ENCODE measurements around the gene ACOX3. TPM values are rescaled to one million over a fixed set of nuclear protein-coding genes. Genes with fewer than 3 reads are reported as not detected.

ACOX3 gene
- total and polyA plus RNA-seq, 10 of the 15 experiments (the other 5 are each of a cell fraction or from before 2014, with no cell fraction given), result 2.0 to 24.5 (median 14.0) TPM

- ChIA-PET POLR2A (no interaction called here), RAD21 (ENCODE audit: unreplicated experiment) (no interaction called here), SMC1A (ENCODE audit: uncharacterized antibody, unreplicated experiment) (no interaction called here), CTCF (no interaction called here)
- no peaks in the 10 kb centered on the region for H3K79me2 ChIP-seq (ENCODE audit: control insufficient read depth, insufficient read depth, low read length)
- no peak overlapping the region for H3K27ac ChIP-seq (ENCODE audit: control insufficient read depth, insufficient read depth)
- intact Hi-C loops (cut with micrococcal nuclease; ENCODE audit: unreplicated experiment), result no loop called here
- BruUV-seq (replicated peaks), result no TSS peak
- no peaks in the 10 kb centered on the region for H4K20me1 ChIP-seq (ENCODE audit: control insufficient read depth, insufficient read depth)
- FAIRE-seq, result no peak
- no peaks in the 10 kb centered on the region for H3K4me1 ChIP-seq (ENCODE audit: control insufficient read depth, insufficient read depth, low read length)
- WGBS (ENCODE audit: insufficient coverage, insufficient replicate concordance, low lambda C conversion rate, missing lambda C conversion rate), result 38% methylated on average over 8 of the region's 8 CpGs
- no peak overlapping the region for H2AFZ ChIP-seq (ENCODE audit: control insufficient read depth, low read depth, low read length)
- ATAC-seq, result no peak
- H3K27me3 ChIP-seq (replicated peaks in 1 of 2; ENCODE audit: control insufficient read depth in 2 of 2, insufficient read depth in 2 of 2, low read length in 1 of 2), result no peaks in the 10 kb centered on the region
- H3K9me3 ChIP-seq (replicated peaks; ENCODE audit: control insufficient read depth, insufficient read depth, low read length), result no peaks in the 10 kb centered on the region; the same call in 2 of the 3 replicates
- DNase-seq (ENCODE audit: low read depth, low spot score), result no peak
- H3K4me2 ChIP-seq (ENCODE audit: control insufficient read depth, insufficient read depth), result no peak overlapping the region
- in situ Hi-C loops (cut with MboI), result no loop called here
- no peak overlapping the region for H3K9ac ChIP-seq (ENCODE audit: control insufficient read depth, insufficient read depth, low read length)
- H3K36me3 ChIP-seq (ENCODE audit: control insufficient read depth in 2 of 2, insufficient read depth in 2 of 2, low read length in 1 of 2), result no peaks in the 10 kb centered on the region
- no peak overlapping the region for H3K4me3 ChIP-seq
- TF ChIP-seq FOXK2 (IDR thresholded peaks at IDR 0.05) (no peak), NBN (IDR thresholded peaks at IDR 0.05) (no peak), CHD2 (IDR thresholded peaks at IDR 0.05; ENCODE audit: borderline replicate concordance, low read depth, low read length) (no peak), RFX5 (IDR thresholded peaks at IDR 0.05; ENCODE audit: low read depth, low read length) (no peak), PAX8 (IDR thresholded peaks at IDR 0.05) (no peak), USF1 (IDR thresholded peaks at IDR 0.05; ENCODE audit: borderline replicate concordance, extremely low read length, insufficient read depth, low read depth, low read length) (no peak), KLF5 (IDR thresholded peaks at IDR 0.05; ENCODE audit: partially characterized antibody) (no peak), NR2F1 (conservative IDR thresholded peaks at IDR 0.05) (no peak), IRF3 (IDR thresholded peaks at IDR 0.05) (no peak), E2F4 (IDR thresholded peaks at IDR 0.05; ENCODE audit: low read depth, low read length) (no peak), KDM1A (IDR thresholded peaks at IDR 0.05; ENCODE audit: borderline replicate concordance) (no peak)
- TF ChIP-seq, protein P1, sequence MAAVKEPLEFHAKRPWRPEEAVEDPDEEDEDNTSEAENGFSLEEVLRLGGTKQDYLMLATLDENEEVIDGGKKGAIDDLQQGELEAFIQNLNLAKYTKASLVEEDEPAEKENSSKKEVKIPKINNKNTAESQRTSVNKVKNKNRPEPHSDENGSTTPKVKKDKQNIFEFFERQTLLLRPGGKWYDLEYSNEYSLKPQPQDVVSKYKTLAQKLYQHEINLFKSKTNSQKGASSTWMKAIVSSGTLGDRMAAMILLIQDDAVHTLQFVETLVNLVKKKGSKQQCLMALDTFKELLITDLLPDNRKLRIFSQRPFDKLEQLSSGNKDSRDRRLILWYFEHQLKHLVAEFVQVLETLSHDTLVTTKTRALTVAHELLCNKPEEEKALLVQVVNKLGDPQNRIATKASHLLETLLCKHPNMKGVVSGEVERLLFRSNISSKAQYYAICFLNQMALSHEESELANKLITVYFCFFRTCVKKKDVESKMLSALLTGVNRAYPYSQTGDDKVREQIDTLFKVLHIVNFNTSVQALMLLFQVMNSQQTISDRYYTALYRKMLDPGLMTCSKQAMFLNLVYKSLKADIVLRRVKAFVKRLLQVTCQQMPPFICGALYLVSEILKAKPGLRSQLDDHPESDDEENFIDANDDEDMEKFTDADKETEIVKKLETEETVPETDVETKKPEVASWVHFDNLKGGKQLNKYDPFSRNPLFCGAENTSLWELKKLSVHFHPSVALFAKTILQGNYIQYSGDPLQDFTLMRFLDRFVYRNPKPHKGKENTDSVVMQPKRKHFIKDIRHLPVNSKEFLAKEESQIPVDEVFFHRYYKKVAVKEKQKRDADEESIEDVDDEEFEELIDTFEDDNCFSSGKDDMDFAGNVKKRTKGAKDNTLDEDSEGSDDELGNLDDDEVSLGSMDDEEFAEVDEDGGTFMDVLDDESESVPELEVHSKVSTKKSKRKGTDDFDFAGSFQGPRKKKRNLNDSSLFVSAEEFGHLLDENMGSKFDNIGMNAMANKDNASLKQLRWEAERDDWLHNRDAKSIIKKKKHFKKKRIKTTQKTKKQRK (IDR thresholded peaks at IDR 0.05; ENCODE audit: low read depth, low read length), result no peak
- TF ChIP-seq, protein P2, sequence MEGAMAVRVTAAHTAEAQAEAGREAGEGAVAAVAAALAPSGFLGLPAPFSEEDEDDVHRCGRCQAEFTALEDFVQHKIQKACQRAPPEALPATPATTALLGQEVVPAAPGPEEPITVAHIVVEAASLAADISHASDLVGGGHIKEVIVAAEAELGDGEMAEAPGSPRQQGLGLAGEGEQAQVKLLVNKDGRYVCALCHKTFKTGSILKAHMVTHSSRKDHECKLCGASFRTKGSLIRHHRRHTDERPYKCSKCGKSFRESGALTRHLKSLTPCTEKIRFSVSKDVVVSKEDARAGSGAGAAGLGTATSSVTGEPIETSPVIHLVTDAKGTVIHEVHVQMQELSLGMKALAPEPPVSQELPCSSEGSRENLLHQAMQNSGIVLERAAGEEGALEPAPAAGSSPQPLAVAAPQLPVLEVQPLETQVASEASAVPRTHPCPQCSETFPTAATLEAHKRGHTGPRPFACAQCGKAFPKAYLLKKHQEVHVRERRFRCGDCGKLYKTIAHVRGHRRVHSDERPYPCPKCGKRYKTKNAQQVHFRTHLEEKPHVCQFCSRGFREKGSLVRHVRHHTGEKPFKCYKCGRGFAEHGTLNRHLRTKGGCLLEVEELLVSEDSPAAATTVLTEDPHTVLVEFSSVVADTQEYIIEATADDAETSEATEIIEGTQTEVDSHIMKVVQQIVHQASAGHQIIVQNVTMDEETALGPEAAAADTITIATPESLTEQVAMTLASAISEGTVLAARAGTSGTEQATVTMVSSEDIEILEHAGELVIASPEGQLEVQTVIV (IDR thresholded peaks at IDR 0.05; ENCODE audit: borderline replicate concordance, partially characterized antibody), result no peak
Measured at GRCh38 chr4:8340781-8341241, 99.7 kb downstream of the ACOX3 start.
